ENCODE measurements around the gene CAMK2B.

CAMK2B gene

GRCh38 chr7:44348851-44349781 lies 23.7 kb upstream of the CAMK2B start:
- Histone ChIP-seq H3K4me1 (ENCODE audit: control insufficient read depth, low read length) (peaks cover 6% of the 10 kb centered on the region), H3K27ac (ENCODE audit: low read depth, low read length) (no peak overlapping the region), H3K9me2 (replicated peaks; ENCODE audit: control insufficient read depth, low read length) (no peaks in the 10 kb centered on the region), H3F3A (ENCODE audit: control insufficient read depth, insufficient read depth) (0 out of 2 replicates have a peak, but pooled peaks cover 4% of the 10 kb centered on the region), H3K9me3 (ENCODE audit: control insufficient read depth, insufficient read depth, low read length) (peaks cover 7% of the 10 kb centered on the region; the same call in 1 of the 2 replicates), H3K4me3 (ENCODE audit: low read length) (no peak overlapping the region), H3K36me3 (ENCODE audit: control insufficient read depth, low read length) (no peaks in the 10 kb centered on the region), H4K20me1 (ENCODE audit: control insufficient read depth, insufficient read depth, low read depth, low read length) (no peaks in the 10 kb centered on the region), H3K79me2 (ENCODE audit: control insufficient read depth, low read length) (no peaks in the 10 kb centered on the region), H3K27me3 (ENCODE audit: control insufficient read depth, low read length) (peaks cover 10% of the 10 kb centered on the region), H3K4me2 (ENCODE audit: low read length) (no peak overlapping the region)
- TF ChIP-seq, protein P1, sequence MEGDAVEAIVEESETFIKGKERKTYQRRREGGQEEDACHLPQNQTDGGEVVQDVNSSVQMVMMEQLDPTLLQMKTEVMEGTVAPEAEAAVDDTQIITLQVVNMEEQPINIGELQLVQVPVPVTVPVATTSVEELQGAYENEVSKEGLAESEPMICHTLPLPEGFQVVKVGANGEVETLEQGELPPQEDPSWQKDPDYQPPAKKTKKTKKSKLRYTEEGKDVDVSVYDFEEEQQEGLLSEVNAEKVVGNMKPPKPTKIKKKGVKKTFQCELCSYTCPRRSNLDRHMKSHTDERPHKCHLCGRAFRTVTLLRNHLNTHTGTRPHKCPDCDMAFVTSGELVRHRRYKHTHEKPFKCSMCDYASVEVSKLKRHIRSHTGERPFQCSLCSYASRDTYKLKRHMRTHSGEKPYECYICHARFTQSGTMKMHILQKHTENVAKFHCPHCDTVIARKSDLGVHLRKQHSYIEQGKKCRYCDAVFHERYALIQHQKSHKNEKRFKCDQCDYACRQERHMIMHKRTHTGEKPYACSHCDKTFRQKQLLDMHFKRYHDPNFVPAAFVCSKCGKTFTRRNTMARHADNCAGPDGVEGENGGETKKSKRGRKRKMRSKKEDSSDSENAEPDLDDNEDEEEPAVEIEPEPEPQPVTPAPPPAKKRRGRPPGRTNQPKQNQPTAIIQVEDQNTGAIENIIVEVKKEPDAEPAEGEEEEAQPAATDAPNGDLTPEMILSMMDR (IDR thresholded peaks at IDR 0.05; ENCODE audit: low read depth, low read length, poor library complexity, severe bottlenecking), result no peak
- no peak for TF ChIP-seq EZH2phosphoT487 (IDR thresholded peaks at IDR 0.05; ENCODE audit: borderline replicate concordance, low read length)

GRCh38 chr7:44348300-44348699 lies 22.9 kb upstream of the CAMK2B start:
- Histone ChIP-seq H3K27me3 (ENCODE audit: control insufficient read depth, low read length) (peaks cover 5% of the 10 kb centered on the region), H3K9me2 (replicated peaks; ENCODE audit: control insufficient read depth, low read length) (no peaks in the 10 kb centered on the region), H4K20me1 (ENCODE audit: control insufficient read depth, insufficient read depth, low read depth, low read length) (no peaks in the 10 kb centered on the region), H3K4me3 (ENCODE audit: low read length) (no peak overlapping the region), H3K9me3 (ENCODE audit: control insufficient read depth, insufficient read depth, low read length) (no peaks in the 10 kb centered on the region), H3K4me2 (ENCODE audit: low read length) (no peak overlapping the region), H3K79me2 (ENCODE audit: control insufficient read depth, low read length) (no peaks in the 10 kb centered on the region), H3K27ac (ENCODE audit: low read depth, low read length) (no peak overlapping the region), H3K4me1 (ENCODE audit: control insufficient read depth, low read length) (peaks cover 6% of the 10 kb centered on the region), H3F3A (ENCODE audit: control insufficient read depth, insufficient read depth) (0 out of 2 replicates have a peak, but pooled peaks cover 4% of the 10 kb centered on the region), H3K36me3 (ENCODE audit: control insufficient read depth, low read length) (no peaks in the 10 kb centered on the region)
- TF ChIP-seq, protein P1 (IDR thresholded peaks at IDR 0.05; ENCODE audit: low read depth, low read length, poor library complexity, severe bottlenecking), result peak; percentile 85
- no peak for TF ChIP-seq EZH2phosphoT487 (IDR thresholded peaks at IDR 0.05; ENCODE audit: borderline replicate concordance, low read length)

GRCh38 chr7:44347546-44348114 lies 22.2 kb upstream of the CAMK2B start:
- no peaks in the 10 kb centered on the region for H3K9me3 ChIP-seq (ENCODE audit: control insufficient read depth, insufficient read depth, low read length)
- H3K4me3 ChIP-seq (ENCODE audit: low read length), result no peak overlapping the region
- H3K27ac ChIP-seq (ENCODE audit: low read depth, low read length), result no peak overlapping the region
- H4K20me1 ChIP-seq (ENCODE audit: control insufficient read depth, insufficient read depth, low read depth, low read length), result no peaks in the 10 kb centered on the region
- no peaks in the 10 kb centered on the region for H3K36me3 ChIP-seq (ENCODE audit: control insufficient read depth, low read length)
- H3F3A ChIP-seq (ENCODE audit: control insufficient read depth, insufficient read depth), result no peaks in the 10 kb centered on the region
- H3K4me1 ChIP-seq (ENCODE audit: control insufficient read depth, low read length), result peaks cover 6% of the 10 kb centered on the region
- no peaks in the 10 kb centered on the region for H3K79me2 ChIP-seq (ENCODE audit: control insufficient read depth, low read length)
- H3K9me2 ChIP-seq (replicated peaks; ENCODE audit: control insufficient read depth, low read length), result no peaks in the 10 kb centered on the region
- H3K27me3 ChIP-seq (ENCODE audit: control insufficient read depth, low read length), result peaks cover 5% of the 10 kb centered on the region
- no peak overlapping the region for H3K4me2 ChIP-seq (ENCODE audit: low read length)
- TF ChIP-seq EZH2phosphoT487 (IDR thresholded peaks at IDR 0.05; ENCODE audit: borderline replicate concordance, low read length), result no peak
- TF ChIP-seq, protein P1 (IDR thresholded peaks at IDR 0.05; ENCODE audit: low read depth, low read length, poor library complexity, severe bottlenecking), result no peak
